GM21825 (cell line): ENCODE results near the gene ANGPTL8.

Experiments used
- ATAC-seq: cut with Tn5 transposase; IDR thresholded peaks from one replicate; pipeline ENCODE4 v1.9.1; 2021; ENCODE audit warnings: mild to moderate bottlenecking, moderate library complexity; ENCODE audit not compliant: unreplicated experiment

ANGPTL8 gene

DNA sequence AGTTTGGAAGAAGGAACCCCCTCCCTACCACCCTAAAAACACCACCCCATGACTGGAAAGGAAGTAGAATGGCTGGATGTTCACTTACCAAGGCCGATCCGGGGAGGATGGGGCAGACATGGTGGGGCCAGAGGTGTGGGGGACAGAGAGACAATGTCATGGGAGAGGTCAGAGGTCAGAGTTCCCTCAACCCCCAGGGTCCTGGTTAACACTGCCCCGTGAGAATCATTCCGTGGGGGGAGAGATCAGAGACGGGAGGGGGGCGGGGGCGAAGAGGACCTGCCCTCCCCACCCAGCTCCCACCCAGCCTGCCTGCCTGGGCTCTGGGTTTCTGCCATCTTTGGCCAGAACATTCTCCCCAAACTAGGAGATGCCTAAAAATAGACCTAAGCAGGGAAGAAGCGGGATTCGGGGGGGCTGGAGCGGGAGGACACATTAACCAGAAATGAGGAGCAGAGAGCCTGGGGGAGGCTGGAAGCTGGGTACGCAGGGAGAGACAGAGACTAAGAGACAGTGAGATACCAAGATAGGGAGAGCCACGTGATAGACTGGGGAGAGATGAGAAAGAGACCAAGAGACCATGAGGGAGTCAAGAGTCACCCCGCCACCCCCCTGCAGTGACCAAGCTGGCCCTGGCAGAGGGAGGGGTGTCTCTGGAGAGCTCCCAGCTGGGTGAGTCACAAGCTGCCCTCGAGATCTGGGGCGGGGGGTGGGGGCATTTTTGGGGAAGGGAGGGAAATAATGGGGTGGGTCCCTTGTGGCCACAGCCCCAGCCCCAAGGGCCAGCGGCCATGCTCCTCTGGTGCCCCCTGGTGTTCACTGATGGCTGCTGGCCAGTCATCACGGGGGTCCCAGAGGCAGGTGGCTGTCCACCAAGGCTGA lies 36.0 kb upstream of the ANGPTL8 start:
- no peak for ATAC-seq

DNA sequence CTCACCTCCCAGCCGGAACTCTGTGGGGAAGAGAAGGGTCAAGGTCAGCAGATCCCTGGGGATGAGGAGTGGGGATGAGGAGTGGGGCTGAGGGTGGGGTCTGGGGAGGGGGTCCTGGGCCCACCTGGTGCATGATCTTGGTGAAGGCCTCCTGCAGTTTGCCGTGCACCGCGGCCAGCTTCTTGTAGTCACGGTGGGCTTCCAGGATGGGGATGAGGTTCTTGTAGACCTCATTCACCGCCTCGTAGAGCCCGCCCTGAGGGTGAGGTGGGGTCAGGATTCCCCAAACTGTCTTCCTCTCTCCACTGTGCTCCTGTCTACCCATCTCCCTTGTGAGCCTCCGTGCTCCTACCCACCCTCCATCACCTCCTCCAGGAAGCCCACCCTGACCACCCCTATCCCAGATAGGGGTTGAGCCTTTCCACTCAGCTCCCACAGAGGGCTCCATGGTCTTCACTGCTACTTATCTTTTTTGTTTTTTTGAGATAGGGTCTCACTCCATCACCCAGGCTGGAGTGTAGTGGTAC lies 35.3 kb upstream of the ANGPTL8 start:
- ATAC-seq, result no peak

DNA sequence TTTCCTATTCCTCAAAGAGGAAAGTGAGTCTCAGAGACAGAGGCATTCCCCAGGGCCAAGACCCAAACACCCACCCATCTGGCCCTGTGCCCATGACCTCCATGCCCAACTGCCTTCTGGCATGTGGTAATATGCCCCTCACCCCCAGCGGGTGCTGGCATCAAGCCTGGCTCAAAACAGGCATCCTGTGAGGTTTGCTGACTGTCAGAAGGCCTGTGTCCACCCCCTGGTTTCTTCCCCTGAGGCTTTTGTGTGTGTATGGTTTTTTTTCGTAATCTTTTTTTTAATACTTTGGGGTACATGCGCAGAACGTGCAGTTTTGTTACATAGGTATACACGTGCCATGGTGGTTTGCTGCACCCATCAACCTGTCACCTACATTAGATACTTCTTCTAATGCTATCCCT lies 34.5 kb upstream of the ANGPTL8 start:
- no peak for ATAC-seq

DNA sequence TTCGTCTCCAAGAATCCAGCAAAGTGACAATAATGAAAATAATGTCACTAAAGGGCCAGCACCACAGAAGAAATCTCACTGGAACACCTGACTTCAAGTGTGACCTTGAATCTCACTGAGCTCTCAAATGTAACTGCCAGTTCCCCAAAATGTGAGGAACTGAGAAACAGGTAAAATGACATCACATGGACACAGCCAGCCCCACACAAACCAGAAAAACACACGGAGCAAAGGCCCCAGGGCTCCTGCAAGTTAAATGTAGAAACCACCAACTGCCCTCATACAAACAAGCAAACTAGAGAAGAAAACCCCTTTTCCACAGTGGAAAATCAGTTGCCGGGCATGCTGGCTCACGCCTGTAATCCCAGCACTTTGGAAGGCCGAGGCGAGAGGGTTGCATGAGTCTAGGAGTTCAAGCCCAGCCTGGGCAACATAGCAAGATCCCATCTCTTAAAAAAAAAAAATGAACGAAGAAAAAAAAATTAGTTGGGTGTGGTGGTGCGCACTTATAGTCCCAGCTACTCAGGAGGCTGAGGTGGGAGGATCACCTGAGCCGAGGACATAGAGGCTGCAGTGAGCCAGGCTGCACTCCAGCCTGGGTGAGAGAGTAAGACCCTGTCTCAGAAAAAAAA lies 33.4 kb upstream of the ANGPTL8 start:
- no peak for ATAC-seq

DNA sequence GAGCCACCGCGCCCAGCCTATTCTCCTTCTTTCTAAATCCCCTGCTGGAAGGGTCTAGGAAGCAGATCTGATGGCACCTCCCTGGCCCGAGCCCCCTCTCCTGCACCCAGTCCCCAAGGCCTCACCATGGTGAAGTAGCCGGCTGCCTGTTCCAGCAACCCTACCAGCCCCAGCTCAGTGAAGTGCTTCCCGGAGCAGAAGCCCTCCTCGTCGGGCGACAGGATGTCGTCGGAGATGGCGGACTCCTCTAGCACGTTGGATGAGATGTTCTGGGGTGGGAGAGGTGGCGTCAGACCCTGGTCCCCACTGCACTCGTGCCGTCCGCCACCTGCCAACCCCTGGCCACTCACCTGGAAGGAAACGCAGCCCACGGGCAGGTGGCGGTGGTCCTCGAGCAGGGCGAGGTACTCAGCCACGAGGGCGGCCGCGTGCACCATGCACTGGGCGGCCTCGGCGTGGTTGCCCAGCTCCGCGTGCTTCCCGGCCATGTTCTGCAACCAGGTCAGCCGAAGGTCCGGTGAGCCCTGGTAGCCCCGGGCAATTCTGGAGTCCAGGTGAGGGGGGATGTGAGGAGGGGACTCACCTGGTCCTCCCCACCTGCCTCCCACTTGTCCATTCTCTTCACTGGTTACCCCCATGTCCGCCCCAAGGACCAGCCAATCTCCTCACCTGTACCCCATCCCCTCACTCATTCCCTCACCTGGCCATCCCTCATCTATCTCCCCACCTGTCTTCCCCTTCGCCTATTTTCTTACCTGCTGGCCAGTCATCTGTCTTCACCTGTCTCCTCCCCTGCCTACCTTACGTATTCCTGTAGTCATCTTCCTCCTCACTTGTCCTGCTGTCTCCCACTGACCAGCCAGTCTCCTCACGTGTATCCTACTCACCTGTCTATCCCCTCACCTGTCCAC lies 30.6 kb upstream of the ANGPTL8 start:
- no peak for ATAC-seq

DNA sequence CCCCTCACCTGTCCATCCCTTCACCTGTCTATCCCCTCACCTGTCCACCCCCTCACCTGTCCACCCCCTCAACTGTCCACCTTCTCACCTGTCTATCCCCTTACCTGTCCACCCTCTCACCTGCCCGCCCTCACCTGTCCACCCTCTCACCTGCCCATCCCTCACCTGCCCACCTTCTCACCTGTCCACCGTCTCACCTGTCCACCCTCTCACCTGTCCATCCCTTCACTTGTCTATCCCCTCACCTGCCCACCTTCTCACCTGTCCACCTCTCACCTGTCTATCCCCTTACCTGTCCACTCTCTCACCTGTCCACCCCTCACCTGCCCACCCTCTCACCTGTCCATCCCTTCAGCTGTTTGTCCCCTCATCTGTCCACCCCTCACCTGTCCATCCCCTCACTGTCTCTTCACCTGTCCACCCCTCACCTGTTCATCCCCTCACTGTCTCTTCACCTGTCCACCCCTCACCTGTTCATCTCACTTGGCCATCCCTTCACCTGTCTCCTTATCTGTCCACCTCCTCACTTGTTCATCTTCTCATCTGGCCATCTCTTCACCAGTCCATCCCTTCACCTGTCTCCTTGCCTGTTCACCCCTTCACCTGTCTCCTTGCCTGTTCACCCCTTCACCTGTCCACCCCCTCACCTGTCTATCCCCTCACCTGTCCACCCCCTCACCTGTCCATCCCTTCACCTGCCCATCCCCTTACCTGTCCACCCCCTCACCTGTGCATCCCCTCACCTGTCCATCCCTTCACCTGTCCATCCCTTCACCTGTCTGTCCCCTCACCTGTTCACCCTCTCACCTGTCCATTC lies 29.4 kb upstream of the ANGPTL8 start:
- no peak for ATAC-seq

DNA sequence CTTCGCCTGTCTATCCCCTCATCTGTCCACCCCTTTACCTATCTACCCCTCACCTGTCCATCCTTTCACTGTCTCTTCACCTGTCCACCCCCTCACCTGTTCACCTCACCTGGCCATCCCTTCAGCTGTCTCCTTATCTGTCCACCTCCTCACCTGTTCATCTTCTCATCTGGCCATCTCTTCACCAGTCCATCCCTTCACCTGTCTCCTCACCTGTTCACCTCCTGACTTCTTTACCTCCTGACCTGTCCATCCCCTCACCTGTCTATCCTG lies 28.8 kb upstream of the ANGPTL8 start:
- no peak for ATAC-seq

DNA sequence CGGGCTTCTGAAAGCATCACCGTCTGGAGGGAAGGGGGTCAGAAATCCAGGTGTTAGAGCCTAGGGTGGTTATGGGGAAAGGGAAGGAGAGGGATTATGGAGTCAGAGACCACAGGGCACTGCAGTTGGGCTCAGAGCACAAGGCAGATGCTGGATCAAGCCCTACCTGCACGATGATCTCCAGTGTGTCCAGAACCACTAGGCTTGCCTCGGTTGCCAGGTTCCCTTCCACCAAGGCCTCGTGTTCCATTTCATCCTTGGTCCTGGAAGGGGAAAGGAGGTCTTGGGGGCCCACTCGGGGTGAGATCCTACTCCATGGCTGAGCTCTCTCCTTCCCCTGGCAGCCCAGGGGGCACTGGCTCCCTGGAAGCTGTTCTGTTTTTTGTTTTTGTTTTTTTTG lies 25.0 kb upstream of the ANGPTL8 start:
- ATAC-seq, result no peak

DNA sequence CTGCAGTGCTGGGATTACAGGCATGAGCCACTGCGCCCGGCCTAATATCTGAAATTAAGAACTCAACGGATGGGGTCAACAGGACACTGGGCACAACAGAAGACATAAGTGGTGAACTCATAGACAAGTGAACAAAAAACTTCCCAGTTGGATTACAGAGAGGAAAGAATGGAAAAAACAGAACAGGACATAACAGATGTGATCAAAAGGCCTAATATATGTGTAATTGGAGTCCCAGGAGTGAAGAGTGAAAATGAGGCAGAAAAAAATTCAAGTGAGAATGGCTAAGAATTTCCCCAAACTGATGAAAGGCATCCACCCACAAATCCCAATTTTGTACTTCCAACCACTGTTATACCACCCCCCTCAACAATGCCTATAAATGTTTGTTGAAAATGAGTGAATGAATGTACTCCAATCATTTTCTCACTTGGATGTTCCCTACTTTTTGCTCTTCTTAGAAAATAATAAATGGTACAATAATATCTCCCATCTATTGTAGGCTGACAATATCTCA lies 18.3 kb upstream of the ANGPTL8 start:
- ATAC-seq, result no peak

DNA sequence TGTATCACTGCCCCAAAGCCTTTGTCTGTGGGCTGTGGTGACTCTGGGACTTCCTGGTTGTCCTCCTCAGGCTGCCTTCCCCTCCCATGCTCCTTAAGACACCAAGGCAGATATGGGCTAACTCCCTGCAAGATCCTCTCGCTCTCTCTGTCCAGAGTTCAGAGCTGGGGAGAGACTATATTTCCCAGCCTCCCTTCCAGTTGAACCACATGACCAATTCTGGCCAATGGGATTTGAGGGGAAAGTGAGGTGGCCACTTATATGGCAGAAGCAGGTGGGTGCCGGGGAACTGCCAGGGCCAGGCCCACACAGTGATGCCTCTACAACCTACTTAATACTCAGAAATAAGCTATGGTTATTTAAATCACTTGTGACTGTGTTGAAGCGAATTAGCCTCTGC lies 16.2 kb upstream of the ANGPTL8 start:
- ATAC-seq, result no peak

DNA sequence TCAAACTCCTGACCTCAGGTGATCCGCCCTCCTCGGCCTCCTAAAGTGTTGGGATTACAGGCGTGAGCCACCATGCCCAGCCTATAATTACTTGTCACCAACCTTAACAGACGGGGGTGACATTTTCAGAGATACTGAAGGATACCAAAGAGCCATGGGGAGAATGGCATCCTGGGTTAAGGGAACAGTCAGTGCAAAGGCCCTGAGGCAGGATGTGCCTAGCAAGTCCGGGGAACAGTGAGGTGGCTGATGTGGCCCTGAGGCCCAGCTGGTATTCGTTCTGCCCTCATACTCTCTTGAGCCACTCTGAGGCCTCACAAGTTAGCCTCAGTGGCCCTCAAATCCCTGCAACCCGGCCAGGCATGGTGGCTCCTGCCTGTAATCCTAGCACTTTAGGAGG lies 15.0 kb upstream of the ANGPTL8 start:
- ATAC-seq, result no peak

DNA sequence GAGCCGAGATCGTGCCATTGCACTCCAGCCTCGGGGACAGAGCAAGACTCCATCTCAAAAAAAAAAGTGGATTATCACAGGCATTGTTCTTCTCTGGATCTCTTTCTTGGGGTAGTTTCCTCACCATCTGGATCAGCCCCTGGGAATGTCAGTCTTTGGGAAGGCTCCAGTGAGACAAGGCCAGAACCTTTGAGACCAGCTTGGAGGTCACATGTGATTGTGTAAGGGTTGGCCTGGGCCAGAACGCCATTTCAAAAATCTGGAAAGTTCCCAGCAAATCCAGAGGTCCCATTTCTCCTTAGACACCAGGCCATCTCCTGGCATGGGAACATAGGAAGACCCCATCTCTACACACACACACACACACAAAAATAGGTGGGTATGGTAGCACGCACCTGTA lies 14.2 kb upstream of the ANGPTL8 start:
- ATAC-seq, result no peak

DNA sequence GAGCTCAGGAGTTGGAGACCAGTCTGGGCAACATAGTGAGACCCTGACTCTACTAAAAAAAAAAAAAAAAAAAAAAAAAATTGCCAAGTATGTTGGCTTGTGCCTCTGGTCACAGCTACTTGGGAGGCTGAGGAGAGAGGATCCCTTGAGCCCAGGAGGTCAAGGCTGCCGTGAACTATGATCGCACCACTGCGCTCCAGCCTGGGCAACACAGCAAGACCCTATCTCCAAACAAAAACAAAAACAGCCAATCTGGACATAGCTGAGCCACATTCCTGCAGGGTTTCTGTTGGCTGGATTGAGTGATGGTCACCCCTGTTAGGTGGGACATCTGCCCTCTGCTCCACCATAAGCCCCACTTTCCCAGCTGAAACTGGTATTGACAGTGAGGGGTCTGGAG lies 13.6 kb upstream of the ANGPTL8 start:
- ATAC-seq, result no peak

DNA sequence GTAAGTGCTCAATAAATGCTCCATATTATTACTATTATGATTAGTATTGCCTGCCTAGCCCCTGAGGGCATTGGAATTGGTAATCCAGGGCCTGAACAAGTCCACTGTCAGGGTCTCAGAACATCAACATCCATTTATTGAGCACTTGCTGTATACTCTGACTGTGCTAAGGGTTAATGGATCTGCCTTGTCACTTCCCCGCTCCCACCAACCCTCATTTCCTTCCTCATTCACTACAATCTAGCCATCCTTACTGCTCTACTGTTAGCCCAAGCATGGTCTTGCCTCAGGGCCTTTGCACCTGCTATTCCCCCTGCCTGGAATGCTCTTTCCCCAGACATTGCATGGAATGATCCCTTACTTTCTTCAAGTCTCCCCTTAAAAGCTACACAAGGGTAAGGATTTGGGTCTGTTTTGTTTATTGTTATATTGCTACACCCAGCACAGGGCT lies 12.7 kb upstream of the ANGPTL8 start:
- ATAC-seq, result no peak

DNA sequence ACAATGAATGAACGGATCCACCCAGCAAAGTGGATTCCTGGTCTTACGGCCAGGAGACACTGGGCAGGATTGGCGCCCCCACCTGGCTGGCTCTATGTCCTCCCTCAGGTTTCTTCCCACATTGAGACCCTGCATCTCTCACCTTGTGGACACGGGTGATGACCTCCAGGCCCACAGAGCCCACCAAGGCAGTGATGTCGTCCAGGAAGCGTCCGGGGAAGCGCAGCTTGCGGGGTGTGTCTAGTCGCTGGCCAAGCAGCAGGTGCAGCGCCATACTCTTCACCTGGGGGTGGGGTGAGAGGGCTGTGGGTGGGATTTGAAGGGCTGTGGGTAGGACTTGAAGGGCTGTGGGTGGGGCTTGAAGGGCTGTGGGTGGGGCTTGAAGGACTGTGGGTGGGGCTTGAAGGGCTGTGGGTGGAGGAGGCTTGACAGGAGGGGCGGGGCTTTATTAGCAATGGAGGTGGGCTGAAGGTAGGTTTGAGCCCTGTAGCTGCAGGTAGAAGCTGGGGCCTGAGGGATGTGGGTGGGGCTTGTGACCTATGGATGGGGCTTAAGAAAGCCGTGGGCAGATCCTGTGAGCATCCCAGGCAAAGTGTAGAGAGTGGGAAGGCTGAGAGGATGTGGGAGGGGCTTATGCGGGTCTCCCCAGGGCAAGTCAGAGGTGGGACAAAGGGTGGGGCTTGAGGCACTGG lies 12.1 kb upstream of the ANGPTL8 start:
- ATAC-seq, result no peak

DNA sequence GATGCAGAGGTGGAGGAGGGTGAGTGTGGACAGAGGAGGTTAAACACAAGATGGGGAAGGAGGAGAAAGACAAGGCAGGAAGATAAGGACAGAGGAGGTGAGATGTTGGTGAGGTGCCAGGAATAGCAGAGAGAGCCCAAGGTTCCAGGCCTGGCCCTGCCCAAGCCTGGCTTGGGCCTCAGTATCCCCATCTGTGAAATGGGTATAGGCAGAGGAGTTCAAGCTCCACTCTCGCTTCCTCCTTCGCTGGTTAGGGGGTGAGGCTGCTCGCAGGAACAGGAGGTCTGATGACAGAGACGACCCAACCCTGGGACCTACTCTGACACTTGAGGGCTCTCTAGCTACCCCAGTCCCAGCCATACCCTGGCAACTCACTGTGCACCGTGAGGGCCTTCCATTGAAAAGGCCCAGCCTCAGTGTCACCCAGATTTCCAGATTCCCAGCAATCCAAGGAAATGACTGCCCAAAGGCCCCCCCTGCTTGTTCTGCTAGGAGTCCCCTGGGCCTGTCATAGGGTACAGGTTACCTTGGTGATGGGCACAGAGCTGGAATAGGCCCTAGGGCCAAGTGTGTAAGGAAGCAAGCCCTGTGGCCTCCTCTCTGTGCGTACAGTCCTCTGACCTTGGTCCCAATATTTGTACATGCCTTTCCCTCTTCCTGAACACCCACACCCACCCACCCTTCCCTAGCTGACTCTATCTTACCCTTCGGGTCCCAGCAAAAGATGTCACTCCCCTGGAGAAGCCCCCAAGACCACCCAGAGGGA lies 8.6 kb upstream of the ANGPTL8 start:
- no peak for ATAC-seq

DNA sequence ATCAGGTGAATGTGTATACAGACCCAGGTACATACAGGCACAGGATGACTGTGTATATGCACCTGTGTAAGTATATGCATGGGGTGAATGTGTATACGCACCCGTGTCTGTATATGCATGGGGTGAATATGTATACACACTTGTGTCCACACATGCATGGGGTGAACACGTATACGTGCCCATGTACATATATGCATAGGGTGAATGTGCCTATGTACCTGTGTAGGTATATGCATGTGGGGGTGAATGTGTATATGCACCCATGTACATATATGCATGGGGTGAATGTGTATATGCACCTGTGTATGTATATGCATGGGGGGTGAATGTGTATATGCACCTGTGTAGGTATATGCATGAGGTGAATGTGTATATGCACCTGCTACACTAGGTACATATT lies 6.9 kb upstream of the ANGPTL8 start:
- no peak for ATAC-seq

DNA sequence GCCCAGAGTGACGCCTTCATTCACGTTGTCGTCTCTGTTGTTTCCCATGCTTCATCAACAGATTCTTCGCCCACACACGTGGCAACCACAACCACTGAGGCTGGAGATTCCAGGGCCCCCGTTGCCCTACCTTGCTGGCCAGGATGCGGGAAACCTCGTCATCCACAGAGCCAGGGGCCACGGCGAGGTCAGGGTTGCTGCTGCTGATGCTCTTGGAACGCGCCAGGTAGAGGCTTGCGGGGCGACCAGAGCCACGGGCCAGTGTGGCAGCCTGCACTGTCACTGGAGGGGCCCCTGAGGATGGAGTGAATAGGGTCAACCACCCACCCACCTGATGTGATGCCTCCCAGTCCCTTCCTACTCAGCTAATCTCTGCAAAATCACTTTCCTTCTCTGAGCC lies 6.3 kb upstream of the ANGPTL8 start:
- ATAC-seq, result no peak

DNA sequence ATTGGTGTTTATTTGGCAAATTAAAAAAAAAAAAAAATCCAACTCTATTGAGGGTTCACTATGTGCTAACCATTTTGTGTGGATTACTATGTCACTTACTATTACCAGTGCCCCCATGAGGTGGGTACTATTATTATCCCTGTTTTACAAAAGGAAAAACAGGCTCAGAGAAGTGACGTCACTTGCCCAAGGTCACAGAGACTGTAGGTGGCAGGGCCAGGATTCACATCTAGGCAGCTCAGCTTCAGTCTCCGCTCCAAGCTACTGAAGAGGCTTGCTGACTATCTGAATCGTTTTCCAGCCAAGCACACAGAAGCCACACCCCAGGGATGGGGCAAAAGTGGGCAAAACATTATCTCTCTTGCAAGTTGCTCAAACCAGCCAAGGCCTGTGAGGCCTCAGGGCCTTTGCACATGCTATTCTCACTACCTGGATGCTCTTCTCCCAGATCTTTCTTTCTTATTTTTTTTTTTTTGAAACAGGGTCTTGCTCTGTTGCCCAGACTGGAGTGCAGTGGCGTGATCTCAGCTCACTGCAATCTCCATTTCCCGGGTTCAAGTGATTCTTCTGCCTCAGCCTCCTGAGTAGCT lies 4.8 kb upstream of the ANGPTL8 start:
- no peak for ATAC-seq
